ENCODE data around the gene RNU6-7. TPM values are rescaled to one million over a fixed set of nuclear protein-coding genes. Genes with fewer than 3 reads are reported as not detected.
A peak's percentile ranks its signal among the peaks of the same experiment; 100 is the strongest.

Gene RNU6-7
- total RNA-seq, 6 experiments from 2014 or later, result not detected

DNA sequence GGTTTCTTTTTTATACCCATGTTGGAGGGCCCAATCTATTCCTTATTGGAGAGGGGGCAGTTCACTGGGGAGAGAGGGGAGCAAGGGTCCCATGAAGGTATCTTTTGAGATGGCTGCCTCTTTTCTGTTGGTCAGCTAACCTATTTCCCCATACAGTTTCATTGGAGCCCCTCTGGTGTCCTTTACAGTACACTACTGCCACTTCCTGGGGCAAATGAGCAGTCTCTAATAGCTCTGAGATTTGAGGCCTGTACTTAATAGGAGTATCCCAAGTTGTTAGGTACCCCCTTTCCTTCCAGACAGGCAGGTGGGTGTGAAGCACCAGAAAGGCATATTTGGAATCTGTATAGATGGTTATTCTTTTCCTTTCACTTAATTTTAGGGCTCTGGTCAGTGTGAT, 42.6 kb downstream of the RNU6-7 start:
- no peaks in the 10 kb centered on the region for H3K36me3 ChIP-seq
- TF ChIP-seq CTCF (IDR thresholded peaks at IDR 0.05), result peak in 1 of 4 donors; percentile 5
- no peak for TF ChIP-seq POLR2A (IDR thresholded peaks at IDR 0.05)
- no peak overlapping the region for H3K27ac ChIP-seq
- ATAC-seq (peak in 3 of 4 donors; percentile 25 to 45 (median 37)), DNase-seq (no peak)
- intact Hi-C loops (cut with DNase I), result loop anchor here in 1 of 2 donors (10.0 kb wide), 2 partner anchors 170 to 310 kb away; partner anchors contain the start of gene ARHGAP5
- no peaks in the 10 kb centered on the region for H3K9me3 ChIP-seq
- H3K27me3 ChIP-seq, result no peaks in the 10 kb centered on the region
- no peak overlapping the region for H3K4me3 ChIP-seq
- H3K4me1 ChIP-seq, result no peaks in the 10 kb centered on the region

- H3K9me3 ChIP-seq, result no peaks in the 10 kb centered on the region
- ATAC-seq (no peak), DNase-seq (no peak)
- 80% methylated on average over 1 of the region's 5 CpGs for WGBS (ENCODE audit: insufficient coverage, low coverage, low lambda C conversion rate, missing lambda C conversion rate)
- H3K4me1 ChIP-seq, result no peaks in the 10 kb centered on the region
- no peaks in the 10 kb centered on the region for H3K36me3 ChIP-seq
- no peak overlapping the region for H3K4me3 ChIP-seq
- no peak for TF ChIP-seq CTCF (IDR thresholded peaks at IDR 0.05)
- TF ChIP-seq POLR2A (IDR thresholded peaks at IDR 0.05), result no peak
- intact Hi-C loops (cut with DNase I), result loop anchor here in 1 of 2 donors (10.0 kb wide), 2 partner anchors 172 to 312 kb away; partner anchors contain the start of gene ARHGAP5
- no peak overlapping the region for H3K27ac ChIP-seq
- no peaks in the 10 kb centered on the region for H3K27me3 ChIP-seq
Observed at GRCh38 chr14:32246751-32247150, 44.9 kb downstream of the RNU6-7 start.

DNA sequence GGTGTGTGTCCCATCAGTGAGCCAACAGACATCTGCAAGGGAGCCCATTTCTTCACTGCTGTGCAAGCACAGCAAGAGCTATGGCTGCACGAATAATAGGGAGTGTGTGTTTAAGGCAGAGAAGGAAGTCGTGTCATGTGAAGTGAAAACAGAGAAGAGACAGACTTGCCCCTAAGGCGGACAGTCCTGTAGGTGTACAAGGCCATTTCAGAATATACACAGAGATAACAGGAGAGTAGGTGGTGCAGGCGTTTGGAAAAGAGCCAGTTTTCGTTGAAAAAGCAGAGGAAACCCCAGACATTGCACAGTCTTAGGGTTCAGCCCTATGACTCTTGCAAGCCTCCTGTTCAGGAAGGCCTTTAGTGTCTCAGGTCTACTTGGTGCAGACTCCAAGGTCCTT, 47.5 kb downstream of the RNU6-7 start:
- 65% methylated on average over 5 of the region's 5 CpGs for WGBS (ENCODE audit: insufficient coverage, low coverage, low lambda C conversion rate, missing lambda C conversion rate)
- intact Hi-C loops (cut with DNase I), result loop anchor here in 1 of 2 donors (10.0 kb wide), 2 partner anchors 175 to 315 kb away; partner anchors contain the start of gene ARHGAP5
- TF ChIP-seq POLR2A (IDR thresholded peaks at IDR 0.05) (no peak), CTCF (IDR thresholded peaks at IDR 0.05) (no peak)
- H3K9me3 ChIP-seq, result no peaks in the 10 kb centered on the region
- no peaks in the 10 kb centered on the region for H3K36me3 ChIP-seq
- ATAC-seq, result no peak
- no peak overlapping the region for H3K27ac ChIP-seq
- no peak overlapping the region for H3K4me3 ChIP-seq
- no peaks in the 10 kb centered on the region for H3K27me3 ChIP-seq
- no peaks in the 10 kb centered on the region for H3K4me1 ChIP-seq
- DNase-seq, result no peak

GRCh38 chr14:32249780-32250179, 47.9 kb downstream of the RNU6-7 start:
- Histone ChIP-seq H3K27me3 (no peaks in the 10 kb centered on the region), H3K4me3 (no peak overlapping the region), H3K9me3 (no peaks in the 10 kb centered on the region), H3K4me1 (no peaks in the 10 kb centered on the region), H3K36me3 (no peaks in the 10 kb centered on the region), H3K27ac (no peak overlapping the region)
- ATAC-seq, result no peak
- WGBS (ENCODE audit: insufficient coverage, low coverage, low lambda C conversion rate, missing lambda C conversion rate), result 72% methylated on average over 4 of the region's 4 CpGs
- intact Hi-C loops (cut with DNase I), result loop anchor here (5.0 to 10.0 kb wide), 4 partner anchors 175 to 737 kb away; partner anchors contain the start of gene ARHGAP5 (in 1 of the 2)
- DNase-seq, result no peak
- no peak for TF ChIP-seq POLR2A (IDR thresholded peaks at IDR 0.05)
- TF ChIP-seq CTCF (IDR thresholded peaks at IDR 0.05), result no peak

- Histone ChIP-seq H3K27ac (no peak overlapping the region), H3K4me3 (no peak overlapping the region), H3K4me1 (peaks cover 0 to 6% (median 0%) of the 10 kb centered on the region in 4 donors), H3K36me3 (no peaks in the 10 kb centered on the region), H3K27me3 (no peaks in the 10 kb centered on the region), H3K9me3 (no peaks in the 10 kb centered on the region)
- DNase-seq, result no peak
- WGBS (ENCODE audit: insufficient coverage, low coverage, low lambda C conversion rate, missing lambda C conversion rate), result 77% methylated on average over 3 of the region's 3 CpGs
- TF ChIP-seq CTCF (IDR thresholded peaks at IDR 0.05) (no peak), POLR2A (IDR thresholded peaks at IDR 0.05) (no peak)
- intact Hi-C loops (cut with DNase I), result loop anchor here (5.0 to 10.0 kb wide), 2 partner anchors 214 to 738 kb away; no protein-coding TSS in a partner anchor
- no peak for ATAC-seq
Observed at GRCh38 chr14:32250681-32251080, 48.8 kb downstream of the RNU6-7 start.
